CD4-positive, alpha-beta T cell treated with Interleukin-4 for 1 hour (primary cell): Measurements from ENCODE around the gene ZNHIT6.

ENCODE experiments used
- DNase-seq, 2 donors: peaks; one replicate each; pipeline ENCODE4 v3.0.0-alpha.2; 2020 to 2022

ZNHIT6 gene

GRCh38 chr1:85616736-85617135 is 91.5 kb downstream of the ZNHIT6 start:
- no peak for DNase-seq

GRCh38 chr1:85616364-85616705 is 91.9 kb downstream of the ZNHIT6 start:
- no peak for DNase-seq

GRCh38 chr1:85615586-85616363 is 92.5 kb downstream of the ZNHIT6 start:
- no peak for DNase-seq

GRCh38 chr1:85612704-85613361 is 95.4 kb downstream of the ZNHIT6 start:
- DNase-seq: no peak

GRCh38 chr1:85611856-85612255 is 96.4 kb downstream of the ZNHIT6 start:
- DNase-seq: no peak

- no peak for DNase-seq
Measured at GRCh38 chr1:85611425-85611824, 96.8 kb downstream of the ZNHIT6 start.

- DNase-seq: no peak
Measured at GRCh38 chr1:85609976-85610375, 98.3 kb downstream of the ZNHIT6 start.

- no peak for DNase-seq
Measured at GRCh38 chr1:85608851-85609250, 99.4 kb downstream of the ZNHIT6 start.

- no peak for DNase-seq
Measured at GRCh38 chr1:85607921-85608265, 100.3 kb downstream of the ZNHIT6 start.

GRCh38 chr1:85607126-85607920 is 100.9 kb downstream of the ZNHIT6 start:
- DNase-seq: no peak

GRCh38 chr1:85606414-85606800 is 101.8 kb downstream of the ZNHIT6 start:
- DNase-seq: no peak

GRCh38 chr1:85605484-85606413 is 102.5 kb downstream of the ZNHIT6 start:
- DNase-seq: no peak

- DNase-seq: no peak
Measured at GRCh38 chr1:85604298-85604997, 103.8 kb downstream of the ZNHIT6 start.

GRCh38 chr1:85603086-85603880 is 105.0 kb downstream of the ZNHIT6 start:
- DNase-seq: no peak

GRCh38 chr1:85602571-85602970 is 105.7 kb downstream of the ZNHIT6 start:
- no peak for DNase-seq

- DNase-seq: no peak
Measured at GRCh38 chr1:85601901-85602300, 106.3 kb downstream of the ZNHIT6 start.

- no peak for DNase-seq
Measured at GRCh38 chr1:85599681-85600080, 108.6 kb downstream of the ZNHIT6 start.
